GM12873 (cell line): ENCODE measurements around the gene COL24A1.

Experiments
- TF ChIP-seq, protein P1 (sequence below): IDR thresholded peaks from 2 replicates; pipeline ENCODE4 v1.5.1; 2012; ENCODE audit warnings: low read depth, mild to moderate bottlenecking, moderate library complexity, low read length, control low read depth; ENCODE audit not compliant: insufficient read depth; ENCODE audit errors: missing control alignments

The COL24A1 gene

DNA sequence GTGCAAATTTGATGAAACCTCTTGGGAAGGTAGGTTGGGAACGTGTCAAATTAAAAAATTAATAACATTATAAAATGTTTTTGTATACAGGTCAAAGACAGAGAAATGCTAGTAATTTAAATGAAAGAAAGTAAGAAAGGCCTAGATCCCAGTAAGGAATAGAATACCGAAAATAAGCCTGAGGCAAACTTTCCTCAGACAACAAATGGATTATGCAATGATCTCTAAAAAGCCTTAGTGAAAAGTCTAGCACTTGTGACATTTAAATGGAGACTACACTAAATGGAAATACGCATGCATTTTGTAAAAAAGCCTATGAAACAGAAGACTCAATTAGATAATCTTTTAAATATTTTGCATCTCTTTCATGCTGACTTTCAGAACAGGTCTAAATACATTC is 309.9 kb downstream of the COL24A1 start:
- TF ChIP-seq, protein P1, sequence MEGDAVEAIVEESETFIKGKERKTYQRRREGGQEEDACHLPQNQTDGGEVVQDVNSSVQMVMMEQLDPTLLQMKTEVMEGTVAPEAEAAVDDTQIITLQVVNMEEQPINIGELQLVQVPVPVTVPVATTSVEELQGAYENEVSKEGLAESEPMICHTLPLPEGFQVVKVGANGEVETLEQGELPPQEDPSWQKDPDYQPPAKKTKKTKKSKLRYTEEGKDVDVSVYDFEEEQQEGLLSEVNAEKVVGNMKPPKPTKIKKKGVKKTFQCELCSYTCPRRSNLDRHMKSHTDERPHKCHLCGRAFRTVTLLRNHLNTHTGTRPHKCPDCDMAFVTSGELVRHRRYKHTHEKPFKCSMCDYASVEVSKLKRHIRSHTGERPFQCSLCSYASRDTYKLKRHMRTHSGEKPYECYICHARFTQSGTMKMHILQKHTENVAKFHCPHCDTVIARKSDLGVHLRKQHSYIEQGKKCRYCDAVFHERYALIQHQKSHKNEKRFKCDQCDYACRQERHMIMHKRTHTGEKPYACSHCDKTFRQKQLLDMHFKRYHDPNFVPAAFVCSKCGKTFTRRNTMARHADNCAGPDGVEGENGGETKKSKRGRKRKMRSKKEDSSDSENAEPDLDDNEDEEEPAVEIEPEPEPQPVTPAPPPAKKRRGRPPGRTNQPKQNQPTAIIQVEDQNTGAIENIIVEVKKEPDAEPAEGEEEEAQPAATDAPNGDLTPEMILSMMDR = no peak

DNA sequence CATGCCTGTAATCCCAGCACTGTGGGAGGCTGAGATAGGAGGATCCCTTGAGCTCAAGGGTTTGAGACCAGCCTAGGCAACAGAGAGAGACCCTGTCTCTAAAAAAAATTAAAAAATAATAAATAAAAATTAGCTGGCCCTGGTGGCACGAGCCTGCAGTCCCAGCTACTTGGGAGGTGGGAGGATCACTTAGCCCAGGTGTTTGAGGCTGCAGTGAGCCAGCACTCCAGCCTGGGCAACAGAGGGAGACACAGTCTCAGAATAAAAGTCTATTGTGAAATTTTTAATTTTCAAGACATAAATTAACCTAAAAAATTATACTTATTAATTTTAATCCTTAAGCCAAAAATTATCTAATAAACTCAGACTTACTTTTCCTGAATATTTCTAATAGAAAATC is 317.1 kb downstream of the COL24A1 start:
- TF ChIP-seq, protein P1 = no peak

DNA sequence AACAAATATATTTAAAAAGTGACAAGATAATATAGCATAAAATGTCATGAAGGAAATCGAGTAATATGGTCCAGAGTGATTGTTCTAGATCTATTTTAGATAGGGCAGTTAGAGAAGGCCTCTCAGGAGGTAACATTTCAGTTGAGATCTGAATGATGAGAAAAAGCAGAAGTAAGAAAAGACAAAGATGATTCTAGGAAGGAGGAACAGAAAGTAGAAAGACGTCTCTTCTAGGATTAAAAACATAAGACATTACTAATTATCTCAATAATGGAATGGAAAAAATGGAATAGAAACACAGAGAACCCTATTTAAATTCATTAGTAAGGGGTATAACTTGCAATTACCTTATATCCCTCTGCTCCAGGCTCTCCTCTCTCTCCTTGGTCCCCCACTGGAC is 318.3 kb downstream of the COL24A1 start:
- TF ChIP-seq, protein P1 = no peak

DNA sequence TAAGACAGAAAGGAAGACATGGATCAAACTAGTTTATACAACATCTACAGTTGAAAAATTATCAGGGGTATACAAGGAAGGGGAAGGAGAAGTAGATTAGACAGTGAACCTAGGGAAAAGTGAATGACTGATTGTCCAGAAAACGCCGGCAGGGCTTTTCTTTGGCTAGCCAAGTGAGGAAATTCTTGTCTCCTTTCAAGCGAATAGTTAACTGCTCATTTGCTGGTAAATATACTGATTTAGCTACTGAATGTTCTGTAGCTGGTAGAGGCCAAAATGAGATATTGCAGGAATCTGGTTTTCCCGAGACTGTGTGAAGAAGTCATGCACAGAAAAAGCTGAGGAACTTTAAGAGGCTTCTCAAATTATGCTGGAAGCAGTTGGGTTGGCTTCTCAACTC is 319.8 kb downstream of the COL24A1 start:
- TF ChIP-seq, protein P1 = no peak

DNA sequence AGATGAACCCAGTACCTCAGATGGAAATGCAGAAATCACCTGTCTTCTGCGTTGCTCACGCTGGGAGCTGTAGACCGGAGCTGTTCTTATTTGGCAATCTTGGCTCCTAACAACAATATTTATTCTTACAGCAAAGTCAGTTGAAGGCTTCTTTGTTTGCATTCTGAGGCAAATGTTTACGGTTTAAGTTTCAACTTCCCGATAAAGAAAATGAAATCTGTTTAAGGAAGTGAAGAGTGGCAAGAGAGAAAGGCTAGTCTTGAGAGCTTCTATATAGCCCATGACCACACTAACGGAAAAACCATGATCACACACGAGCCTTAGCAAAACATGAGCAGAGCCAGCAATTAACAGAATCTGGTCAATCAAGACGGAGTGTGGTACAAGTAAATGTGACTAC is 325.7 kb downstream of the COL24A1 start:
- TF ChIP-seq, protein P1 = no peak

DNA sequence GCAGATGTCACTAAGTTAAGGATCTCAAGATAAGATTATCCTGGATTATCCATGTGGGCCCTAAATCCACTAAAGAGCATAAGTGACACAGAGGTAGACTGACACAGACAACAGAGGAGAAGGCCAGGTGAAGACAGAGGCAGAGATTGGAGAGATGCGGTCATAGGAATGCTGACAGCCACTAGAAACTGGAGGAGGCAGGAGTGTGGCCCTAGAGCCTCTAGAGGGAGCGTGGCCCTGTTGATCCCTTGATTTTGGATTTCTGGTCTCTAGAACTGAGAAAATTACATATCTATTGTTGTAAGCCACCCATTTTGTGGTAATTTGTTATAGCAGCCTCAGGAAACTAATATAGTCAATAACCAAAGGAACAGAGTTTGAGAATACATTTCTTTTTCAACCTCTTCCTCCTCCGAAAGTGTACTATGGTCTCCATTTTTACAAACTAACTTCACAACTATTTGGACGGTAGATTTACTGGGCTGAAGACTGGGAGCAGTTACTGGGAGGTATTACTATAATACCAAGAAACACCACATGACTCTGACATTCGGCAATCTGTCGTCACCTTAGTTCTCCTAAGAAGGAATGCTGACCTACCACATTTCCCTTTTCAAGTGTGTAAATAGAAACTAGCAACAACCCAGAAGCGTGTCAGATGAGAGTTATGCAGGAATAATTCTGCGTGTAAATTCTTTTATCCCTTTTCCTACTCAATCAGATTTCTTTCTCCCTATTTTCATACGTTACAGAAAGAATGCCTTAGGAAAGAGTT is 332.3 kb downstream of the COL24A1 start:
- TF ChIP-seq, protein P1 = no peak

DNA sequence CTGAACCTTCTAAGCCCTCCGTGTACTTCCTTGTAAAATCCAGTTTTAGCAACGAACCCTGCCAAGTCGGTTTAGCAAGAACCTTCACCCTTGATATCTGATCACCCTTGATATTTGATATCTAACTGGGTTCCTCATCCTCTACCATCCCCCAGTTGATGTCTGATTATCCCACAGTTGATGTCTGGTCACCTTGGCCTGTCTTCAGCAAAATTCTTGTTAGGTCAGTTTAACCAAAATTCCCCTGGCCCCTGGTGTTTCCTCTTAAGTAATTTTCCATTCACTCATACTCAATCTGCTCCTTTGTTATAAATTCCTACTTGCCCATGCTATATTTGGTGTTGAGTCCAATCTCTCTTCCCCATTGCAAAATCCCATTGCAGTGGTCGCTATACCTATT is 333.9 kb downstream of the COL24A1 start:
- TF ChIP-seq, protein P1 = no peak
